Colonic mucosa (tissue), 2 donors: ENCODE data around the gene C2CD4D. TPM values are rescaled to one million over a fixed set of nuclear protein-coding genes. Genes with fewer than 3 reads are reported as not detected.

Experiments used
- total RNA-seq, 2 donors: library from RNA; stranded (reverse); fragmentation: NEBNext Ultra II Directional in 1 of 2; extraction: Animal tissue kit (Norgen Biotek cat#: 25700) in 1 of 2; gene quantifications; one replicate each; pipeline ENCODE4 v1.2.1, GENCODE V29; 2021
- donor health status: DM: no; HTN: no; CAD: no.
- donor health status: DM: no; HTN: no; CAD: no.

Gene C2CD4D
- total RNA-seq, 2 donors from 2014 or later: 0.85 to 1.6 TPM

Other genes starting within 250 kb of the C2CD4D start
- 10 to 100 TPM; 28.7 to 32.0 TPM for gene SNX27, start 227.8 kb downstream of the C2CD4D start, total RNA-seq
- gene CELF3, start 123.0 kb downstream of the C2CD4D start, total RNA-seq: 1 to 10 TPM; 2.7 to 2.8 TPM
- gene RIIAD1, start 118.3 kb downstream of the C2CD4D start, total RNA-seq: under 1 TPM in 1 of 2 donors, not detected in 1; 0.91 TPM
- 100 to 1,000 TPM in 1 of 2 donors, 10 to 100 TPM in 1; 49.4 to 104 TPM for gene MRPL9, start 76.3 kb downstream of the C2CD4D start, total RNA-seq
- 1 to 10 TPM; 6.8 to 9.1 TPM for gene TDRKH, start 49.3 kb downstream of the C2CD4D start, total RNA-seq
- gene LINGO4, start 34.4 kb downstream of the C2CD4D start, total RNA-seq: under 1 TPM; 0.12 to 0.13 TPM
- gene RORC, start 8.0 kb downstream of the C2CD4D start, total RNA-seq: 10 to 100 TPM; 20.5 to 27.7 TPM
- not detected for gene THEM5, start 13.9 kb upstream of the C2CD4D start, total RNA-seq
- gene THEM4, start 69.7 kb upstream of the C2CD4D start, total RNA-seq: 1 to 10 TPM; 6.6 to 7.7 TPM
- gene S100A10, start 154.0 kb upstream of the C2CD4D start, total RNA-seq: 1,000 to 10,000 TPM; 1,313 to 1,485 TPM
- 100 to 1,000 TPM; 194 to 260 TPM for gene S100A11, start 197.2 kb upstream of the C2CD4D start, total RNA-seq
- gene TCHHL1, start 249.2 kb upstream of the C2CD4D start, total RNA-seq: not detected